SK-N-MC (cell line): Measurements from ENCODE around the gene C8A.

ENCODE experiments used
- DNase-seq: peaks from one replicate; pipeline ENCODE4 v3.0.0-alpha.2; 2011; ENCODE audit warnings: low read depth, low spot score
- H3K27ac ChIP-seq: fragments of 200-600 bp; sonication (generic); 2 replicates; pipeline ENCODE4 v1.5.1; 2016; ENCODE audit warnings: mixed run types
- H3K36me3 ChIP-seq: fragments of 200-600 bp; sonication (generic); 2 replicates; pipeline ENCODE4 v1.6.1; 2017; ENCODE audit warnings: antibody characterized with exemption, low read length, mixed read lengths; ENCODE audit not compliant: insufficient read depth
- H3K4me3 ChIP-seq: fragments of 200-600 bp; sonication (generic); 2 replicates; pipeline ENCODE4 v1.5.1; 2016
- H3K9ac ChIP-seq: fragments of 200-600 bp; sonication (generic); 2 replicates; pipeline ENCODE4 v1.8.0; 2017; ENCODE audit warnings: mixed run types, mixed read lengths; ENCODE audit not compliant: insufficient read length
- H3K9me3 ChIP-seq: fragments of 200-600 bp; sonication (generic); 2 replicates; pipeline ENCODE4 v1.6.1; 2017; ENCODE audit warnings: low read depth, mild to moderate bottlenecking, antibody characterized with exemption, low read length, moderate library complexity, mixed read lengths
- EZH2 ChIP-seq: fragments of 200-600 bp; sonication (generic); IDR thresholded peaks from one replicate; pipeline ENCODE4 v1.6.1; 2017; ENCODE audit warnings: antibody characterized with exemption
- FOXP2 ChIP-seq: optimal IDR thresholded peaks from 2 replicates; pipeline ENCODE3; 2011; ENCODE audit warnings: mild to moderate bottlenecking, moderate library complexity; ENCODE audit not compliant: insufficient read depth; ENCODE audit errors: extremely low read length, control extremely low read depth
- POLR2AphosphoS5 ChIP-seq: IDR thresholded peaks from 2 replicates; pipeline ENCODE4 v1.6.1; 2012; ENCODE audit warnings: mild to moderate bottlenecking, low read depth, low read length, borderline replicate concordance

The C8A gene

DNA sequence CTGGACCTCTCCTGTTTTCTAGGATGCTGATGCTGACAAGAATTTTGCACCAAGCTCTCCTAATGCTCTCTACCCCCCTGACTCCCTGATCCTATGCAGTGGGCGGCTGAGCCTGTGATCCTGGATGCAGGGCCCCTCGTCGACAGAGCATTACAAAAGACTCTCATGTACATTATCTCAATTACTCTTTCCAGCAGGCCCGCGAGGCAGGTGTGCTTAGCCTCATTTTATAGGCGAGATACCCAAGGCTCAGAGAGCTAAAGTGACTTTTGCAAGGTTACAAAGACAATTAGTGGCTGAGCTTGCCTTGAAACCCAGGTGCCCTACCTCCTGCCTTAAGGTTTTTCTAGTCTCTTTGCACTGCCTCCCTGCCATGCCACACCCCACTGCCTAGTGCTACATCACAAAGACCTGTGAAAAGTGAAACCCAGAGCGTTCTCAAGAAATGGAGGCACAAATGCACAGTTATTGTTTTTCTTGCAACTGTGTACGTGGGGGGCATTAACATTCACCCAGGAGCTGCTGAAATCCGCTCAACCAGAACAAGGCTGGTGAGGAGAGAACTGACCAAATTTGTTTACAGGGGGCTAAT is 10.0 kb upstream of the C8A start:
- H3K9ac ChIP-seq: no peak overlapping the region
- no peaks in the 10 kb centered on the region for H3K9me3 ChIP-seq
- H3K36me3 ChIP-seq: no peaks in the 10 kb centered on the region
- H3K27ac ChIP-seq: no peak overlapping the region
- TF ChIP-seq POLR2AphosphoS5: no peak
- TF ChIP-seq EZH2: no peak
- TF ChIP-seq FOXP2: no peak
- H3K4me3 ChIP-seq: no peak overlapping the region
- no peak for DNase-seq

DNA sequence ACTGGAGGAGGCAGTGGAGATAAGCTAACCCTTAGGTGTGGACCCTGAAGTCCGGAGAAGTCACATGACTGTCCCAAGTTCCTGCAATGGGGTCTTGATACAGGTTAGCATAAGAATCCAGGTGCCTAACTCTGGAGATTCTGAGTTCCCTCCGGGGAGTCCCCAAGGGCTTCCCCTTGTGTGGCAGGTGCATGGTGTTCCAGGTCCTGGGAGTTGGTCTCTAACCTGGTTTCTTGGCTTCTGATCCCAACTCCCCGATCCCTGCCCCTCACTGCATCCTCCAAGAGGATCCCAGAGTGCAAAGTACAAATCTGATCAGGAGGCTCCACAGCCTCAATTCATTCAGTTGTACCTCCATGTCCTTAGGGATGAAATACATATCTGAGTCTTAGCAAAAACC is 9.3 kb upstream of the C8A start:
- H3K4me3 ChIP-seq: no peak overlapping the region
- H3K27ac ChIP-seq: no peak overlapping the region
- H3K36me3 ChIP-seq: no peaks in the 10 kb centered on the region
- TF ChIP-seq FOXP2 (no peak), EZH2 (no peak), POLR2AphosphoS5 (no peak)
- H3K9ac ChIP-seq: no peak overlapping the region
- H3K9me3 ChIP-seq: no peaks in the 10 kb centered on the region
- DNase-seq: no peak

DNA sequence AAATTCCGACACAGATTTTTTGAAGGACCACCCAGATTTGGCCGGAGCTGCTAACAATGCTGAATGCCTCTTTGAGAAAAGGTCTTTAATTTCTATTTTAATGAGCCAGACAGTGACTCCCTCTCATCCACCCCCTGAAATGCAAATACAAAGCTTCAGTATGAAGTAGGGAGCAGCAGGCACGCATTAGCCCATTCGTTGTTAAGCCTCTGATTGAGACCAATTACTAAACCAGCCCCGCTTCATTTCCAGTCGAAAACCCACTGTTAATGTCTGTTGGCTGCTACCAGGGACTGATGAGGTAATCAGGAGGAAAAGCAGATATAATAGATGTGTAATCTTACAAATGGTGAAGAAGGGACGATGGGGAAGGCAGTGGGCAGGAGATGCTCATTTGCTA is 4.8 kb upstream of the C8A start:
- no peak overlapping the region for H3K27ac ChIP-seq
- no peak overlapping the region for H3K4me3 ChIP-seq
- H3K9ac ChIP-seq: no peak overlapping the region
- no peaks in the 10 kb centered on the region for H3K36me3 ChIP-seq
- no peaks in the 10 kb centered on the region for H3K9me3 ChIP-seq
- TF ChIP-seq POLR2AphosphoS5 (no peak), FOXP2 (no peak), EZH2 (no peak)
- DNase-seq: no peak

DNA sequence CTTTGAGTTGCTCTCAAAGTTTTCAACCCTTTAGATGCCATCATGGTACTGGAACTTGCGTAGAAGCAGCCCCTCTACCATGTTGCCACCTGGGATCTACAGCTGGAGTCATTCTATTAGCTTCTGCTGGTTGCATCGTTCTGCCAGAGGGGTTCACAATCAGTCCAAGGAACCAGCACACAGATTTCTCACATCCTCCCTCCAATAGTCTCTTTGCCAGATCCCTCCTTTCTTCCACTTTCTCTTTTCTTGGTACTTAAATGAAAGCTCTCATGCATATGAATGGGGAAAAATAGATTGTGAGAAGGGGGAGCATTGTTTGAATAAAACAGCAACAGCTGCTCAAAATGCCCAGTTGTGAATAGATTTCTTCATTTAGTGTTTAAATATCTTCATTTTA is 4.2 kb upstream of the C8A start:
- no peak for DNase-seq
- Histone ChIP-seq H3K36me3 (no peaks in the 10 kb centered on the region), H3K4me3 (no peak overlapping the region), H3K9ac (no peak overlapping the region), H3K9me3 (no peaks in the 10 kb centered on the region), H3K27ac (no peak overlapping the region)
- no peak for TF ChIP-seq EZH2
- no peak for TF ChIP-seq FOXP2
- TF ChIP-seq POLR2AphosphoS5: no peak

DNA sequence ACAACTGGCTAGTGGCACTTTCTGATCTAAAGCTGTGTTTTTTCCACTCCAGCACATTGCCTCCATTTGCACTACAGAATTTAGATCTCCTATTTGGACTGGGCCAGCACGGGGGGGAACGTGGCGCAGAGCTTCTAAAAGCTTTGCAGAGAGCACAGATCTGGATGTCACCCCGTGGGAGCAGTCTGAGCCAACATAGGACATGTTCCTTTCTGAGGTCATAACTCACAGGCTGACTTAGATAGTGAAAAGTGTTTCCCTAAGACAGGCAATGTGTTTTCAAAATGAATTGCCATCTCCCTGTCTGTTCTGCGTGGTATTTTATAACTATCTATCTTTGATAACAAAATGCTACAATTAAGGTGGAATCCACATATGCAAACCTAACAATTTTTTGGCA is 3.7 kb upstream of the C8A start:
- no peak for TF ChIP-seq EZH2
- TF ChIP-seq POLR2AphosphoS5: no peak
- TF ChIP-seq FOXP2: no peak
- Histone ChIP-seq H3K27ac (no peak overlapping the region), H3K36me3 (no peaks in the 10 kb centered on the region), H3K4me3 (no peak overlapping the region), H3K9ac (no peak overlapping the region), H3K9me3 (no peaks in the 10 kb centered on the region)
- no peak for DNase-seq

DNA sequence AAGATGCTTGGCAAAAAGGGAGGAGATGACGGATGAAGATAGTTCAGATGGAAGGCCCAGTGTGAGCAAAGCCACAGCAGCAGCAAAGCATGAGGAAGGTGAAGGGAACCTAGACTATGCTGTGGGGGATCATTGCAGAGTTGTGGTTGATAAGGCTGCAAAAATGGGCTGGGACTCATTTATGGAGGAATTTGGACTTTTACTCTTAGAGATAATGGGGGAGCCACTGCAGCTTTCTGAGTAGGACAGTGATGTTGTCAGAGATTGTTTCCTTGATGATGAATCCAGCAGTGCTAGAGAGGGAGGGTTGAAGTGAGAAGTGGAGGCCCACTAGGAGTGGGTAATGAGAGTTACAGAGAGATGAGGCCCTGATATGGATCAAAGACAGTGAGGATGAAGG is 2.1 kb upstream of the C8A start:
- Histone ChIP-seq H3K9me3 (no peaks in the 10 kb centered on the region), H3K36me3 (no peaks in the 10 kb centered on the region), H3K9ac (no peak overlapping the region), H3K4me3 (no peak overlapping the region), H3K27ac (no peak overlapping the region)
- TF ChIP-seq POLR2AphosphoS5 (no peak), FOXP2 (no peak), EZH2 (no peak)
- DNase-seq: no peak

DNA sequence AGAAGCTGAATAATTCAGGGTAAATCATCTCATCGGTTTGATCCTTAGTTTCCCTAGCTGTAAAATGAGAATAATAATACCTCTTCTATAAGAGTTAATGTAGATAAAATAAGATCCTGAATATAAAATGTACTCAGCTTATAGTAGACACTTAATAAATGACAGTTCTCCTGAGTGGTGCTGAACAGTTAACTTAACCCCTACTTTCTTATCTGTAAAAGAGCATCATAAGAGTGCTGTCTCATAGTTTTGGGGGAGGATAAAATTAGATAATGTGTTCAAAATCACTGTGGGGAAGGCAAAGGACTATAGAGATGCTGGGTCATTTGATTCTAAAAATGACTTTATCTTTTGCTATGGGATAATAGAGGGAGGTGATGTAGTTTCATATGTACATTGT is 593 bp downstream of the C8A start:
- Histone ChIP-seq H3K36me3 (no peaks in the 10 kb centered on the region), H3K9me3 (no peaks in the 10 kb centered on the region), H3K27ac (no peak overlapping the region), H3K4me3 (no peak overlapping the region), H3K9ac (no peak overlapping the region)
- no peak for TF ChIP-seq POLR2AphosphoS5
- TF ChIP-seq FOXP2: no peak
- TF ChIP-seq EZH2: no peak
- DNase-seq: no peak

DNA sequence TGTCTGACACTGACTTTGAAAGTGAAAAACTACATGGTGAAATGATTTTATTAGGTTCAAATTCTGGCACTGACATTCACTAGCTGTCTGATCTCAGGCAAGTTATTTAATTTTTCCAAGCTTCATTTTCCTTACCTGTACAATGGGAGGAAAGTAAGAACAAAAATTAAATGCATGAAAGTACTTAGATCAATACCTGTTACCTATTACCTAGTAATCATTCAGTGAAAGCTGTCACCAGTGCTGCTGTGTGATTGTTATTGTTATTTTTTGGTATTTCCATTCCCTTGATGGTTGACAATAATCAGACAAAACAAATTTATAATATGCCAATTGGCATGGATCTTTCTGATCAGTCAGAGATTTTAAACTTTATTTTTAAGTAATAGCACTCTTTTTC is 1.6 kb downstream of the C8A start:
- H3K4me3 ChIP-seq: no peak overlapping the region
- DNase-seq: no peak
- no peak overlapping the region for H3K27ac ChIP-seq
- H3K9me3 ChIP-seq: no peaks in the 10 kb centered on the region
- no peak for TF ChIP-seq EZH2
- TF ChIP-seq POLR2AphosphoS5: no peak
- no peaks in the 10 kb centered on the region for H3K36me3 ChIP-seq
- no peak overlapping the region for H3K9ac ChIP-seq

DNA sequence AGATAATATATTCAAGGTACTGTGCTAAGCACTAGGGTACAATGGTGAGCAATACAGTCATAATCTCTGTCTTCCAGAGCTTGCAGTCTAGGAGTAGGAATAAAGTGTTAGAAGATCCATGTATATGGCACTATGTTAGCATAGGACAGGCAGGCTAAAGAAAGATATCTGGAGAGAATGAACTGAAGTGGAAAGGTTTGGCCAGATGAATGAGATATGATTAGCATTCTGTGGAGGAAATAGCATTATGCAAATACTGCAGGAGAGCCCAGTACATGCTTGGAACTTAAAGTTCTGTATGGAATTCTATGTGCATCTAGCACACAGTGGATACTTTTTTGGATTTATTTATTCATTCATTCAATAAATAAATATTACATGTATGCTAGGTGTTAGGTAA is 4.7 kb downstream of the C8A start:
- TF ChIP-seq EZH2: no peak
- no peak for TF ChIP-seq POLR2AphosphoS5
- TF ChIP-seq FOXP2: no peak
- DNase-seq: no peak
- H3K9ac ChIP-seq: no peak overlapping the region
- no peaks in the 10 kb centered on the region for H3K36me3 ChIP-seq
- no peaks in the 10 kb centered on the region for H3K9me3 ChIP-seq
- no peak overlapping the region for H3K4me3 ChIP-seq
- H3K27ac ChIP-seq: no peak overlapping the region
